Neural cell (in vitro differentiated cells): ENCODE data around the gene SCGB3A1. TPM values are rescaled to one million over a fixed set of nuclear protein-coding genes. Genes with fewer than 3 reads are reported as not detected.

Experiments
- H2AFZ ChIP-seq: fragments of 200-600, 300-800 bp; sonication (generic), shearing (Covaris generic); 2 replicates; pipeline ENCODE4 v1.6.0; 2014; ENCODE audit warnings: low read depth, mild to moderate bottlenecking, antibody characterized with exemption, low read length, moderate library complexity
- H3F3A ChIP-seq: fragments of 200-600 bp; shearing (Covaris generic); 2 replicates; pipeline ENCODE4 v1.6.1; 2016; ENCODE audit warnings: mild to moderate bottlenecking, moderate library complexity, mixed read lengths, antibody characterized with exemption, low read length; ENCODE audit not compliant: insufficient read depth, poor library complexity, severe bottlenecking
- H3K27ac ChIP-seq: fragments of 200-600, 300-800 bp; sonication (generic), shearing (Covaris generic); 2 replicates; pipeline ENCODE4 v1.5.1; 2014; ENCODE audit warnings: mild to moderate bottlenecking, low read length, moderate library complexity
- H3K27me3 ChIP-seq: fragments of 300-800, 200-600 bp; sonication (generic), shearing (Covaris generic); 2 replicates; pipeline ENCODE4 v1.6.0; 2014; ENCODE audit warnings: mild to moderate bottlenecking, low read depth, low read length, moderate library complexity; ENCODE audit not compliant: insufficient read depth
- H3K36me3 ChIP-seq: fragments of 300-800, 200-600 bp; sonication (generic), shearing (Covaris generic); 2 replicates; pipeline ENCODE4 v1.5.1; 2014; ENCODE audit warnings: mild to moderate bottlenecking, antibody characterized with exemption, low read length, moderate library complexity; ENCODE audit not compliant: insufficient read depth
- H3K4me2 ChIP-seq: fragments of 300-800, 200-600 bp; sonication (generic), shearing (Covaris generic); 2 replicates; pipeline ENCODE4 v1.6.0; 2014; ENCODE audit warnings: mild to moderate bottlenecking, low read length
- H3K4me3 ChIP-seq: fragments of 300-800, 200-600 bp; sonication (generic), shearing (Covaris generic); 2 replicates; pipeline ENCODE4 v1.5.1; 2014; ENCODE audit warnings: mild to moderate bottlenecking, low read length, moderate library complexity
- H3K79me2 ChIP-seq: fragments of 200-600 bp; shearing (Covaris generic); replicated peaks from 2 replicates; pipeline ENCODE4 v1.6.0; 2014; ENCODE audit warnings: mild to moderate bottlenecking, low read length, moderate library complexity; ENCODE audit not compliant: insufficient read depth
- H3K9ac ChIP-seq: fragments of 300-800, 200-600 bp; sonication (generic), shearing (Covaris generic); 2 replicates; pipeline ENCODE4 v1.6.1; 2016; ENCODE audit warnings: mild to moderate bottlenecking, low read length, mixed read lengths
- H3K9me2 ChIP-seq: fragments of 200-600 bp; shearing (Covaris generic); 2 replicates; pipeline ENCODE4 v1.6.1; 2016; ENCODE audit warnings: mild to moderate bottlenecking, low read length, mixed read lengths; ENCODE audit not compliant: insufficient read depth
- H3K9me3 ChIP-seq: fragments of 200-600, 300-800 bp; sonication (generic), shearing (Covaris generic); 2 replicates; pipeline ENCODE4 v1.6.1; 2016; ENCODE audit warnings: mild to moderate bottlenecking, mixed run types, low read length, moderate library complexity, mixed read lengths
- H4K20me1 ChIP-seq: fragments of 200-600 bp; shearing (Covaris generic); 2 replicates; pipeline ENCODE4 v1.6.1; 2016; ENCODE audit warnings: mild to moderate bottlenecking, mixed run types; ENCODE audit not compliant: insufficient read depth
- CTCF ChIP-seq: fragments of 450-650 bp; IDR thresholded peaks from 2 replicates; pipeline ENCODE4 v1.5.1; 2014; ENCODE audit warnings: antibody characterized with exemption, mild to moderate bottlenecking, moderate library complexity; ENCODE audit not compliant: poor library complexity, severe bottlenecking
- EP300 ChIP-seq: fragments of 450-650 bp; conservative IDR thresholded peaks from 2 replicates; pipeline ENCODE4 v1.6.1; 2014; ENCODE audit warnings: antibody characterized with exemption, mild to moderate bottlenecking, moderate library complexity; ENCODE audit not compliant: poor library complexity, severe bottlenecking
- EZH2 ChIP-seq: fragments of 200-600, 300-800 bp; shearing (Covaris generic), sonication (generic); IDR thresholded peaks from 2 replicates; pipeline ENCODE4 v1.6.1; 2014; ENCODE audit warnings: antibody characterized with exemption, low read length, borderline replicate concordance, mild to moderate bottlenecking; ENCODE audit not compliant: insufficient read depth, poor library complexity, severe bottlenecking
- MXI1 ChIP-seq: fragments of 450-650 bp; conservative IDR thresholded peaks from 2 replicates; pipeline ENCODE4 v1.6.1; 2014; ENCODE audit warnings: antibody characterized with exemption, mild to moderate bottlenecking; ENCODE audit not compliant: poor library complexity, severe bottlenecking
- POLR2AphosphoS5 ChIP-seq: IDR thresholded peaks from 2 replicates; pipeline ENCODE4 v1.6.1; 2012
- RAD21 ChIP-seq: fragments of 450-650 bp; conservative IDR thresholded peaks from 2 replicates; pipeline ENCODE4 v1.6.1; 2014; ENCODE audit warnings: antibody characterized with exemption, mild to moderate bottlenecking, moderate library complexity
- REST ChIP-seq: IDR thresholded peaks from 2 replicates; pipeline ENCODE4 v1.6.1; 2012; ENCODE audit warnings: borderline replicate concordance
- SMC3 ChIP-seq: fragments of 450-650 bp; conservative IDR thresholded peaks from 2 replicates; pipeline ENCODE4 v1.6.1; 2014; ENCODE audit warnings: antibody characterized with exemption, mild to moderate bottlenecking, moderate library complexity; ENCODE audit not compliant: poor library complexity
- TAF1 ChIP-seq: IDR thresholded peaks from 2 replicates; pipeline ENCODE4 v1.6.1; 2012; ENCODE audit warnings: low read depth
- polyA plus RNA-seq: library from polyadenylated mRNA; depleted of rRNA; stranded (reverse); fragments of >200 nt; gene quantifications from 2 replicates; pipeline ENCODE4 v1.2.3, GENCODE V29; 2014

Gene SCGB3A1
- polyA plus RNA-seq, 1 donor from 2014 or later: not detected

DNA sequence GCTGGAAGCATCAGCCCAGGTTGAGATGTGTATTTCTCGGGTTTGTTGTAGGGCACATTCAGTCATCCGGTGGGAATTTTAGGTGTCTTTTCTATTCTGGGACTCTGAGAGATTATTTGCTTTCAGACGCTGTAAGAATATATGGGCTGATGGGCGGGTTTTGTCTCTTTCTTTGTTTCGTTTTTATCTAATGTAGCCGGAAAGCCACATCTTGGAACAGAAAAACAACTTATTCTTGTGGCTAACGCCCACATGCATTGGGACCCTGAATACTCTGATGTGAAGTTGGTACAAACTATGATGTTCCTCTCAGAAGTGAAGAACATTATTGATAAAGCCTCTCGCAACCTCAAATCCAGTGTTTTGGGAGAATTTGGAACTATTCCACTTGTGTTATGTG lies 22.4 kb downstream of the SCGB3A1 start:
- Histone ChIP-seq H2AFZ (no peak overlapping the region), H3K36me3 (peaks cover 22% of the 10 kb centered on the region), H3K27ac (no peak overlapping the region), H3K9me3 (no peaks in the 10 kb centered on the region), H3F3A (no peaks in the 10 kb centered on the region), H3K27me3 (no peaks in the 10 kb centered on the region), H3K9ac (no peak overlapping the region), H3K79me2 (no peaks in the 10 kb centered on the region), H4K20me1 (no peaks in the 10 kb centered on the region), H3K4me3 (no peak overlapping the region), H3K4me2 (no peak overlapping the region), H3K9me2 (no peaks in the 10 kb centered on the region)
- TF ChIP-seq RAD21: no peak
- no peak for TF ChIP-seq MXI1
- no peak for TF ChIP-seq EZH2
- TF ChIP-seq SMC3: no peak
- no peak for TF ChIP-seq TAF1

DNA sequence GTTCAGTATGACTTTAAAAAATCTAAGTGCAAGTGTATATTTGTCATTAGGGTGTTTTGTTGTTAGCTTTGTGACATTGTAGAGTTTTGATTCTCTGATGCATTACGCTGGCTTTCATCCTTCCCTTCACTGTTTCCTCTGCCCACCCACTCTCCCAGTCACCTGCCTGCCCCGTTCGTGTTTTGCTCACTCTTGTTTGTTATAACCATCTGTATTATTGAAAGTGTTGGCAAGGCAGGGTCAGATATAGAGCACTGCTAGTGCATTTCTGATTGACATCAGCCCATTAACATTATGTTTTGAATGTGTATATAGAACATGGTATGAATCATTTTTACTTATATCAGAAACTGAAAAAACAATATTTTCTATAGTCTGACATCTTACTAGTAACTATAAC lies 27.3 kb downstream of the SCGB3A1 start:
- Histone ChIP-seq H3K79me2 (peaks cover 13% of the 10 kb centered on the region), H3K4me3 (no peak overlapping the region), H3K4me2 (no peak overlapping the region), H3F3A (no peaks in the 10 kb centered on the region), H3K9me2 (no peaks in the 10 kb centered on the region), H3K27ac (no peak overlapping the region), H4K20me1 (no peaks in the 10 kb centered on the region), H3K9me3 (no peaks in the 10 kb centered on the region), H3K9ac (no peak overlapping the region), H3K36me3 (peaks cover 21% of the 10 kb centered on the region), H2AFZ (no peak overlapping the region), H3K27me3 (no peaks in the 10 kb centered on the region)
- TF ChIP-seq REST: no peak

- Histone ChIP-seq H2AFZ (no peak overlapping the region), H3K36me3 (peaks cover 20% of the 10 kb centered on the region), H3K27me3 (no peaks in the 10 kb centered on the region), H3K4me3 (no peak overlapping the region), H4K20me1 (no peaks in the 10 kb centered on the region), H3K27ac (no peak overlapping the region), H3K79me2 (peaks cover 16% of the 10 kb centered on the region), H3K4me2 (no peak overlapping the region), H3F3A (no peaks in the 10 kb centered on the region), H3K9me3 (no peaks in the 10 kb centered on the region), H3K9ac (no peak overlapping the region), H3K9me2 (no peaks in the 10 kb centered on the region)
- TF ChIP-seq SMC3: no peak
- no peak for TF ChIP-seq TAF1
- TF ChIP-seq MXI1: no peak
Observed at GRCh38 chr5:180558232-180558631, 33.1 kb downstream of the SCGB3A1 start.

GRCh38 chr5:180557217-180557809 lies 34.0 kb downstream of the SCGB3A1 start:
- Histone ChIP-seq H3K27me3 (no peaks in the 10 kb centered on the region), H4K20me1 (no peaks in the 10 kb centered on the region), H3K9me2 (no peaks in the 10 kb centered on the region), H2AFZ (no peak overlapping the region), H3K36me3 (peaks cover 26% of the 10 kb centered on the region), H3K4me2 (no peak overlapping the region), H3K79me2 (peaks cover 16% of the 10 kb centered on the region), H3K9me3 (no peaks in the 10 kb centered on the region), H3F3A (no peaks in the 10 kb centered on the region), H3K9ac (no peak overlapping the region), H3K4me3 (no peak overlapping the region), H3K27ac (no peak overlapping the region)
- TF ChIP-seq POLR2AphosphoS5 (no peak), EZH2 (no peak), TAF1 (no peak), RAD21 (no peak), CTCF (no peak), EP300 (no peak), REST (no peak), MXI1 (no peak), SMC3 (no peak)
